ENCODE data around the gene PCSK7.

PCSK7 gene

GRCh38 chr11:117179048-117179999, 52.5 kb downstream of the PCSK7 start:
- Histone ChIP-seq H3K36me3 (ENCODE audit: insufficient read depth, low read length) (no peaks in the 10 kb centered on the region), H3K4me1 (ENCODE audit: insufficient read depth, low read length, poor library complexity, severe bottlenecking) (peaks cover 22% of the 10 kb centered on the region), H3K27me3 (ENCODE audit: insufficient read depth, low read length, poor library complexity, severe bottlenecking) (no peaks in the 10 kb centered on the region), H4K20me1 (ENCODE audit: insufficient read depth, low read length, poor library complexity, severe bottlenecking) (no peaks in the 10 kb centered on the region), H3K9ac (ENCODE audit: low read depth, low read length, poor library complexity, severe bottlenecking) (peak overlapping the region; percentile 71), H3K9me3 (ENCODE audit: insufficient read depth, low read depth, low read length) (no peaks in the 10 kb centered on the region), H3K4me3 (ENCODE audit: low read length, poor library complexity, severe bottlenecking) (peak overlapping the region; percentile 76), H2AFZ (ENCODE audit: low read length) (peak overlapping the region; percentile 69; the same call in 1 of the 2 replicates), H3K4me2 (ENCODE audit: low read depth, low read length, poor library complexity, severe bottlenecking) (peak overlapping the region; percentile 97), H3K79me2 (ENCODE audit: insufficient read depth, low read length) (no peaks in the 10 kb centered on the region), H3K9me2 (replicated peaks; ENCODE audit: low read depth, low read length) (no peaks in the 10 kb centered on the region), H3F3A (ENCODE audit: low read depth) (peaks cover 5% of the 10 kb centered on the region; the same call in 1 of the 2 replicates)
- TF ChIP-seq EZH2phosphoT487 (IDR thresholded peaks at IDR 0.05; ENCODE audit: borderline replicate concordance) (no peak), CTCF (conservative IDR thresholded peaks at IDR 0.05; ENCODE audit: low read length) (no peak)

DNA sequence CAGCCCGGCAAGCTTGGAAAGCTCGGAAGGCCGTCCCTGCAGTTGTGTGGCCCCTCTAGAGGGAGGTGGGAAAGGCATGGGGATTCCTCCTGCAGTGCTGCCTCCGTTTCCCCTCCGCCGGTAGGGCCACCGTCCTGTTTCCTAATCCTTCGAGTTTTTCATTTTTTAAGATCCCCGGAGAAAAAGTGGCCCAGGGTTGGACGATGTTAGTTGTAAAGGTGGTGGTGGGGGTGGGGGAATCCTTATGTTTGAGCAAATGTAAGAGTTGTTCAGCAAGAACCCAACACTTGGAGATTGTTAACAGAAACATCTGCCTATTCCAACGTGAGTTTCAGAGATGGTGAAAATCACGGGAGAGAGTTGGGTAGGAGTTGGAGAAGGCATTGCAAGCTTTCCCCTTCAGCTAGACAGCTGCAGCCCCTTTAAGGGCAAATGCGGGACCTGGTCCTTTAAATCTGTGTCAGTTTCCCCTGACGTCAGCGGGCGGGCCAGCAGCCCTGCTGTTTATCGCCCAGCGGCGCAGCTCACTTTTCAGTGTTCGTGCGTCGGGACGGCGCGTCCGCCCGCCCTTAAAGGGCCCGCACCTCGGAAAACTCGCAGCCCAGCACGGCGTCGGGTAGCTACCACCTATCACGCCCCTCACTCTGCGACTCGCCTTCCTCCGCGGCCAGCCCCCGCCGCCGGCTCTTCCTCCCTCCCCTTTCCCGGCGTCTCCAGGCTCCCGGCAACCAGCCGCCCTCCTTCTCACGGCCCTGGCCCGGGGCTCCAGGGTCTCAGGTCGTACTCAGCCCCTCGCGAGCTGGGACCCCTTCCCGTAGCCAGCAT, 53.5 kb downstream of the PCSK7 start, which contains the start of gene SIDT2:
Gene SIDT2, plus strand, starts transcription at position 534 of the 825 bp plus-strand sequence. CDS start 521 bp downstream, outside the sequence.
- no peaks in the 10 kb centered on the region for H3K9me2 ChIP-seq (replicated peaks; ENCODE audit: low read depth, low read length)
- no peaks in the 10 kb centered on the region for H4K20me1 ChIP-seq (ENCODE audit: insufficient read depth, low read length, poor library complexity, severe bottlenecking)
- H3K9me3 ChIP-seq (ENCODE audit: insufficient read depth, low read depth, low read length) = no peaks in the 10 kb centered on the region
- H3K4me1 ChIP-seq (ENCODE audit: insufficient read depth, low read length, poor library complexity, severe bottlenecking) = peaks cover 22% of the 10 kb centered on the region
- peak within 1 kb of the TSS; percentile 69 for H2AFZ ChIP-seq (ENCODE audit: low read length)
- no peak for TF ChIP-seq EZH2phosphoT487 (IDR thresholded peaks at IDR 0.05; ENCODE audit: borderline replicate concordance)
- TF ChIP-seq CTCF (conservative IDR thresholded peaks at IDR 0.05; ENCODE audit: low read length) = no peak
- no peaks in the 10 kb centered on the region for H3K27me3 ChIP-seq (ENCODE audit: insufficient read depth, low read length, poor library complexity, severe bottlenecking)
- H3F3A ChIP-seq (ENCODE audit: low read depth) = peaks cover 7% of the 10 kb centered on the region; the same call in 1 of the 2 replicates
- H3K9ac ChIP-seq (ENCODE audit: low read depth, low read length, poor library complexity, severe bottlenecking) = peak within 1 kb of the TSS; percentile 71
- no peaks in the 10 kb centered on the region for H3K36me3 ChIP-seq (ENCODE audit: insufficient read depth, low read length)
- no peaks in the 10 kb centered on the region for H3K79me2 ChIP-seq (ENCODE audit: insufficient read depth, low read length)
- peak within 1 kb of the TSS; percentile 97 for H3K4me2 ChIP-seq (ENCODE audit: low read depth, low read length, poor library complexity, severe bottlenecking)
- H3K4me3 ChIP-seq (ENCODE audit: low read length, poor library complexity, severe bottlenecking) = peak within 1 kb of the TSS; percentile 76

DNA sequence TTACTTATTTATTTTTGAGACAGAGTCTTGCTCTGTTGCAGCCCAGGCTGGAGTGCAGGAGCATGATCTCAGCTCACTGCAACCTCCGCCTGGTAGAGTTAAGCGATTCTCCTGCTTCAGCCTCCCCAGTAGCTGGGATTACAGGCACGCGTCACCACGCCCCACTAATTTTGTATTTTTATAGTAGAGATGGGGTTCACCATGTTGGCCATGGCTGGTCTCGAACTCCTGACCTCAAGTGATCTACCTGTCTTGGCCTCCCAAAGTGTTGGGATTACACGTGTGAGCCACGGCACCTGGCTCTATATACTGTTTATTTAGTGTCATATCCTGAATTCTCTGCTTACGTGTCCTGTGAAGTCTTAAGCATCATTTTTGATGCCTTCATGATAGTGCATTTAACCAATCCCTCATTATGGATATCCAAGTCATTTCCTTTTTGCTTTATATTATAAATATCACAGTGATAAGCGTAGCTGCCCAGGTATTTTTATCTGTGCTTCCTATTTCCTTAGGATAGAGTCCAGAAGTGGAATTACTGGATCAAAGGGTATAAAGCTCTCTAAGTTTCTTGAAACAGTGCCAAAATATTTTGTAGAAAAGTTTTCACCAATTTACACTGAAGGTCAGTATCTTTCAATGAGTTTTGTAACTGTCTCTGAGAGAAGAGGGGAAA, 54.2 kb downstream of the PCSK7 start:
- no peaks in the 10 kb centered on the region for H3K36me3 ChIP-seq (ENCODE audit: insufficient read depth, low read length)
- no peak for TF ChIP-seq CTCF (conservative IDR thresholded peaks at IDR 0.05; ENCODE audit: low read length)
- no peak for TF ChIP-seq EZH2phosphoT487 (IDR thresholded peaks at IDR 0.05; ENCODE audit: borderline replicate concordance)
- peak overlapping the region; percentile 43 for H3K9ac ChIP-seq (ENCODE audit: low read depth, low read length, poor library complexity, severe bottlenecking)
- peaks cover 8% of the 10 kb centered on the region; the same call in 1 of the 2 replicates for H3F3A ChIP-seq (ENCODE audit: low read depth)
- H3K4me3 ChIP-seq (ENCODE audit: low read length, poor library complexity, severe bottlenecking) = peak overlapping the region; percentile 76
- no peak overlapping the region; the same call in 1 of the 2 replicates for H2AFZ ChIP-seq (ENCODE audit: low read length)
- H3K4me2 ChIP-seq (ENCODE audit: low read depth, low read length, poor library complexity, severe bottlenecking) = peak overlapping the region; percentile 97
- H3K4me1 ChIP-seq (ENCODE audit: insufficient read depth, low read length, poor library complexity, severe bottlenecking) = peaks cover 22% of the 10 kb centered on the region
- no peaks in the 10 kb centered on the region for H4K20me1 ChIP-seq (ENCODE audit: insufficient read depth, low read length, poor library complexity, severe bottlenecking)
- no peaks in the 10 kb centered on the region for H3K79me2 ChIP-seq (ENCODE audit: insufficient read depth, low read length)
- no peaks in the 10 kb centered on the region for H3K9me2 ChIP-seq (replicated peaks; ENCODE audit: low read depth, low read length)
- H3K9me3 ChIP-seq (ENCODE audit: insufficient read depth, low read depth, low read length) = no peaks in the 10 kb centered on the region
- H3K27me3 ChIP-seq (ENCODE audit: insufficient read depth, low read length, poor library complexity, severe bottlenecking) = no peaks in the 10 kb centered on the region

Data from Loucy (cell line).